NCI-H1436 (cell line): ENCODE measurements around the gene HS3ST3A1.
"Not testable (repeated sequence)": the region's sequence is repeated elsewhere in the genome, so short reads cannot be mapped to it uniquely, and the experiment has no call there.

ENCODE experiments used
- DNase-seq: peaks from one replicate; lab custom pipeline; 2025; lab: John Stamatoyannopoulos, UW

HS3ST3A1 gene

DNA sequence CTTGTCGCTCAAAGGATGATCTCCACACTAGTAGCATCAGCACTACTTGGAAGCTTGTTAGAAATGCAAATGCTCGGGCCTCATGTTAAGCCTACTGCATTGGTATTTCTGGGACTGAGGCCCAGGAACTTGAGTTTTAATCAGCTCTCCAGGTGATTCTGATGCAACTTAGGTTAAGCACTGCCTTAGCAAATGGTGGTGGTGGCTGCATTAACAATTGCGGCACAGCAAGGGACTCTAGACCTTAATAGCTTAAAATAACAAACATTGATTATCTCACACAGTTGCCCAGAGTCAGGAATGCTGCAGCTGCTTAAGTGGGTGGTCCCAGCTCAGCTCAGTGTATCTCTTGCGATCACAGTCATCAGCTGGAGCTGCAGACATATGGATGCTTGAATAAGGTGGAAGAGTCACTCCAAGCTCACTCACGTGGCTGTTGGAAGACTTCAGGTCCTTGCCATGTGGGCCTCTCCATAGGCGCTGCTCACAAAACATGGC lies 25.8 kb downstream of the HS3ST3A1 start:
- no peak for DNase-seq

DNA sequence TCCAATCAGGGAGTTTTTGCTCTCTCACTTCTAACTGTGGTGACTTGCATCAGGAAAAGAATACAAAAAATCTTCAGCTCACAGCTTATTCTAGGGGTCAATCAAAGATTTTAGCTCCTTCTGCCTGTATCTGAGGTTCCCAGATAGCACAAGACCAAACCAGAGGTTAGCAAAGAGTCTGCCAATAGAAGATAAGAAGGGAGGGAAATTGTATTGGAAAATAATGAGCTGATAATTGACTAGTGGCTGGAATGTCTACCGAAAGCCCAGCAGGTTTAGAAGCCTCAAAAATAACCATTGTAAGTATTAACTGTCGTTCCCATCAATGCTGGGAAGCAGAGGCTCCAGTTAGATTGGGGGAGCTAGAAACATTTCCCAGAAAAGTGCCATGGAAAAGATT lies 26.3 kb downstream of the HS3ST3A1 start:
- DNase-seq = no peak

GRCh38 chr17:13572581-13572980 lies 29.1 kb downstream of the HS3ST3A1 start:
- DNase-seq = no peak

DNA sequence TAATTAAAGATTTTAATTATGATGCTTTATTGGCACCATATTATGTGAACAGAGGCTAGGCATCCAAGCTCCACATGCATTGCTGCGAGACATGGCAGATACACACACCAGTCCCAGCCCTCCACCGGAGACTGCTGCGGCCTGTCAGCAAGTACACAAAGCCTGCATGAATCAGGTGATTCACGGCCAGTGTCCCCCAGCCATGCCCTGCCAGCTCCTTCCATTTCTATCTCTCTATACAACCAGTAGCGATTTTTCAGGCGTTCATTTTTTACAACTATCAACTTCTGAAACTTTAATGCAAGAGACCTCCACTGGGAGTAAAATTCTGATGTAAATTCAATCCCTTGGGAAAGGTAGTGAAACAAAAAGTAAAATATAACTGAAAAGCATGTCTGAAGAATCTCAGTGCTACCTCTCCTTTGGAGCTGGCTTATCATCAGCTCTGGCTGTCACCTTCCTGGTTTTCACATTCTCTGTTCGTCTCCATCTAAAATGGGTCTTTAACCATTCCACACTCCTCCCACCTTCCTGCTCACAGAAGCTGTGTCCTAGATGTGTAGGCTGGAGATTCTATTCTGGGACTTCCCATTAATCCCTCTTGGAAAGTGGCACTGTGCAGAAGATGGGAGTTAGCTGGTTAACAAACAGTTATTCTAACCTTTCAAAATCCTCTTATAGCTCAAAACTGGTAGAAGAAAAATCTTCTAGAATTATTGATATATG lies 32.2 kb downstream of the HS3ST3A1 start:
- no peak for DNase-seq

GRCh38 chr17:13568582-13569397 lies 32.9 kb downstream of the HS3ST3A1 start:
- DNase-seq = no peak

- no peak for DNase-seq
These were observed 37.9 kb downstream of the HS3ST3A1 start for GRCh38 chr17:13563866-13564265.

DNA sequence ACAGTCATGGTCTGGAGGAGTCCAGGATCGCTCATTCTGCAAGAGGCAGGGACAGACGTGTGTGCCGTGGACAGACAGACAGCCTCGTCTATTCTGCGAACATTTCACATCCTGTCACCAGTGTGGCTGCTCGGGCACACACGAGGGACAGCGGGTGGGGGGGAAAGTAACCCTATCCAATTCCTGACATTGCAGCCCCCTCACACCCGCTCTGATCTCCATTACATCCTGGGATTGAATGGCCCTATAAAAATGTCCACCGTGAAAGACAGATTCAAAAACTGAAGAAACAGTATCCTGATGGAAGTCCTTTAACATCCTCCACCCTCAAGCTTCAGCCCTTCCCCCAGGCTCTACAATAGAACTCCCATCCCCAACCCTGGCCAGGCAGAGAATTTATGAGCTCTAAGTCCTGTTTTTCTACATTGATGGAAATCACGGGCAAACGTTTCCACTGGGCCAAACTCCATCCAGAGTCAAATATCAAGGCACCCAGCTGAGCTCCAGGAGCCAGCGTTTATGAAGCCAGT lies 39.4 kb downstream of the HS3ST3A1 start:
- DNase-seq = no peak

GRCh38 chr17:13561606-13562270 lies 40.0 kb downstream of the HS3ST3A1 start:
- DNase-seq = no peak

GRCh38 chr17:13560935-13561334 lies 40.8 kb downstream of the HS3ST3A1 start:
- no peak for DNase-seq

- no peak for DNase-seq
These were observed 43.1 kb downstream of the HS3ST3A1 start for GRCh38 chr17:13558588-13558987.

DNA sequence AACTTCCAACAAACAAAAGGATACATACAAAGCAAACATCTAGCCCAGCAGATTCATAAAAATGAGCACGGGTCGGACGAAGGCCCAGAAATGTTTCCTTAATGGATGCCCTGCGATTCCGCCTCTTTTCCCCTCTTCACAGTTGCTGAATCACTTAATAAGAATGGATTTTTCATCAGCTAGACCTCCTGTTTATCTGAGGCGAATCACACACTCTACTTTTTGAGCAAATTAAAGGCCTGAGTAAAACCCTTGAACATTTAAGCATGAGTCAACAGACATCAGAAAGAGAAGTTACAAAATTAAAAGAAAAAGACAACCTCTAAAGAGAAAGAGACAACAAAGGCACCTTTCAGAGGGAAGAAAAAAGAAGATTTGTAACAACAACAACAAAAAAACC lies 44.7 kb downstream of the HS3ST3A1 start:
- no peak for DNase-seq

DNA sequence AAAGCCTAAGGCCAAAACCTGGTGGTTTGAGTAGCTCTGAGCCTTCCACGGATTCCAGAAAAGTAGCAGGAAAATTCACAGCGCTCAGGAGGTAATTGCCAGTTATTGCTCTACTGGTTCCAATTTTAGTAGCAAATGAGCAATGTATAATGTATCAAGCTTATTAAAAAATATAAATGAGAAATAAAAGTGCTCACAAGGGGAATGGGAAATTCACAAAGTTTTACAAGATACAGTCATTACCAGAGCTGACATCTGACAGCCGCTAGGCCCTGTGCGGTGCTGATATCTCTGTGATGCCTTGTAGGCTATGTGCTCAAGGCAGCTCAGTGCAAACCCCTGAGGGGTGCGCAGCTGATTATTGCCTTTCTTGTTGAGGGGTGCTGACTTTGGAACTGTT lies 47.5 kb downstream of the HS3ST3A1 start:
- DNase-seq = no peak

DNA sequence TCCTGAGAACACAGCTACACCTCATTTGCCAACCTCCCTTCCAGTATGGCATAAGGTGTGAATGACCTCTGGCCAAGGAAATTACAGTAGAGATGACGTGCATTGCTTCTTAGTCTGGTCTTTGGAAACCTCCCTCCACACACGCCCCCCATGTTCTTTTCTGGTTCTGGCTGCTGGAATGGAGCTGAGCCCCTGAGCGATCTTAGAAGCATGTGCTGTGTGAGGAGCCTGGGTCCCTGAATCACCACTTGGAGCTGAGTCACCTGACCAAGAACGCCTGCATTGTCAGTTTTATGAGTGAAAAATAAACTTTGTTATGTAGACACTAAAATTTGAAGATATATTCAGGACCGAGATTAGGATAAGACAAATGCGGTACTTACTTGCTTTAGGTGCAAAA lies 51.4 kb downstream of the HS3ST3A1 start:
- DNase-seq = no peak

DNA sequence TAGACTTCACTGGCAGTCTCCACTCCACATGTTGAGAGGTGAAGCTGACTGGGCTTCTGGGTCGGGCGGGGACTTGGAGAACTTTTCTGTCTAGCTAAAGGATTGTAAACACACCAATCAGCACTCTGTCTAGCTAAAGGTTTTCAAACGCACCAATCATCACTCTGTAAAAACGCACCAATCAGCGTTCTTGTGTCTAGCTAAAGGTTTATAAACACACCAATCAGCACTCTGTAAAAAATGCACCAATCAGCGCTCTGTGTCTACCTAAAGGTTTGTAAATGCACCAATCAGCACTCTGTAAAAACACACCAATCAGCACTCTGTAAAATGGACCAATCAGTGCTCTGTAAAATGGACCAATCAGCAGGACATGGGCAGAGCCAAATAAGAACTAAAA lies 53.2 kb downstream of the HS3ST3A1 start:
- DNase-seq = not testable (repeated sequence)

- no peak for DNase-seq
These were observed 54.9 kb downstream of the HS3ST3A1 start for GRCh38 chr17:13546851-13547250.

GRCh38 chr17:13545941-13546340 lies 55.8 kb downstream of the HS3ST3A1 start:
- no peak for DNase-seq

DNA sequence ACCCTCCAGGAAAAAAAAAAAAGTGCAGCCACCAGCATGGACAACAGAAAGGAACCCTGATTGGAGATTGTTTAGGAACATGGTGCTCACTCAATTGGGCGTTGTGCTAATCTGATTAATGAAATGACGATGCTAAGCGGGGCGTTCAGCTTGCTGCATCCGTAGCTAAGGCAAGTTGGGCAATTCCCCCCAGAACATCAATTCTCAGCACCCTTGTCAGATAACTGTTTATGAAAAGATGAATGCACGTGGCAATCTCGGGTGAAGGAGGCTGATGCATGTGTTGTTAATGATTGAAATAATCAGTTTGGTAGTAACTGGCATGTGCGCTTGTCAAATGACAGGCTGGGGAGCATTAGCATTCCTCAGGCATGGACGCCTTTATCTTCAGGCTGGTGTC lies 57.0 kb downstream of the HS3ST3A1 start:
- DNase-seq = no peak

DNA sequence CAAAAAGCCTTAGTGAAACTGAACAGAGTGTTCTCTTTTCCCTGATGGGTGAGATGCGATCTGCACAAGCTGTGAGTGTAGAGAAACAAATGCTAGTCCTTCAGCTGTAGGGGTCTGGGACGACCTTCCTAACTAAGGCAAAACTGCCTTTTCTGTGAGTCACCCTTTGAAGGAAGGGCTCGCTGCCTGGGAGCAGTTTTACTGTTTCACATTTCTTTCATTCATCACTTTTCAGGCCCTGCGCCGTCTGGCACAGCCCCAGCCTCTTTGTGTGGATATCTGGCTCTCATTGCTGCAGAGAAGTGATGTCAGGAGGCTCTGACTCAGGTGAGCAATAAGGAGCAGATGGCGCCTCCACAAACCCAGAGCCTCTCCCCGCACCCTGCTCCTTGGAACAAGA lies 57.4 kb downstream of the HS3ST3A1 start:
- DNase-seq = no peak

DNA sequence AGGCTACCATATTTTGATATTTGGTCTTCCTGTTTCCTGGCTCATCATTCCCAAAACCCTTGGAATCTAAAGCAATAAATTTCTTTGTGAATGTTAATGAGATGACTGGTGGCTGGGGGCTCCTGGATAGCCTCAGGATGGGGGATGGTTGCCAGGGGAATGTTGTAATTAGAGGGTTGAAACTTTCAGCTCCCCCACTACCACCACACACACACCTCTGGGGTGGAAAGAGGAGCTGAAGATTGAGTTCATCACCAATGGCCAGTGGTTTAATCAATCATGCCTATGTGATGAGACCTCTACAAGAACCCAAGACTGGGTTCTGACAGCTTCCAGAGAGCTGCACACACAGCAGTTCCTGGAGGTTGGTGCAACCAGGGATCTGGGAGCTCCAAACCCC lies 59.1 kb downstream of the HS3ST3A1 start:
- DNase-seq = no peak

DNA sequence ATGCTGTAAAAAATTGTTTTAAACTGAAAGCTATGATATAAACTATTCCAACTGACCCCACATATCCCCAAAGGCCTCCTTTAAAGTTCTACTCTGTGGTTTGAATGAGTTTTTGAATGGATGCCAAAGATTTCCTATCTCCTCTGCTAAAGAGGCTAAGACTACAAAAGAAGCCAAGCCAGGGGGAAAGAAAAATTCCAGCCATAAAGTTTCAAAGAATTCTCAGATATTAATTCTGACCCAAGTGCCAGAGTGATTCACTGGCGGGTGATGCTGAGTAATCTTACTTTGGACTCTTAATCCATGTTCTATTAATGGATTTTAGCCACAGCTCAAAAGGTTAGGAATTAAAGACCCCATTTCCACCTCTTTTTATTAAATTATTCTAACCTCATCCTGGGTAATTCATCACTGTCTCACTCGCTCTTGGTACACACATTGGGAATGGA lies 60.7 kb downstream of the HS3ST3A1 start:
- DNase-seq = no peak

DNA sequence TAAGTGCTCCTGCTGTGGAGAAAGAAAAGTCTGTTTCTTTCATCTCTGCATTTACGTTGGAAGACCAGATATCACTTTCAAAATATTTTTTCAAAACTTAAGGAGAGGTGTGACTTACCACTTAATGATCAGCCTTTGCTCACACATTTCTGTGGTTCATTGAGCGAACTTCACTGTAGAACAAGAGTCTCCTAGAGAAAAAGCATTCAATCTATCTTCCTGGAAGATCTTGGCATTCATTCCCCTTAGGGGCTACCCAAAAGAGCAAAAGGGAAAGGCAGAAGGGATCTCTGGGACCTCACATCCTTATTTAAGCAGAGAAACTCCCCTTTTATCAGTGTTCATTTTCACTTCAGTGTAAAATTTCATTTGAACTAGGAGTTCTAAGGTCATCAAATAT lies 61.2 kb downstream of the HS3ST3A1 start:
- DNase-seq = no peak

- DNase-seq = no peak
These were observed 62.3 kb downstream of the HS3ST3A1 start for GRCh38 chr17:13539421-13539820.
